ENCODE data around the gene OSBPL2. TPM values are rescaled to one million over a fixed set of nuclear protein-coding genes. Genes with fewer than 3 reads are reported as not detected.

Gene OSBPL2
- total RNA-seq, 1 donor from 2014 or later = 28.4 TPM

- no peak for DNase-seq (ENCODE audit: low spot score)
- no peak overlapping the region for H3K27ac ChIP-seq
- no peaks in the 10 kb centered on the region for H3F3A ChIP-seq (ENCODE audit: low read depth)
- Mint-ChIP-seq H3K9me3 (peaks cover 5% of the 10 kb centered on the region), H3K27ac (no peak overlapping the region), H3K4me1 (peaks cover 5% of the 10 kb centered on the region), H3K36me3 (peaks cover 38% of the 10 kb centered on the region), H3K4me3 (no peak overlapping the region), H3K27me3 (ENCODE audit: insufficient read depth, low read depth) (no peaks in the 10 kb centered on the region)
- no peaks in the 10 kb centered on the region for H3K4me1 ChIP-seq
- no peaks in the 10 kb centered on the region for H3K79me2 ChIP-seq (ENCODE audit: low read depth)
- peaks cover 20% of the 10 kb centered on the region for H4K20me1 ChIP-seq (ENCODE audit: low read depth)
- no peak overlapping the region for H2AFZ ChIP-seq (replicated peaks)
- H3K9ac ChIP-seq = no peak overlapping the region
- TF ChIP-seq CTCF (IDR thresholded peaks at IDR 0.05) (no peak), EZH2phosphoT487 (IDR thresholded peaks at IDR 0.05) (no peak), EZH2 (IDR thresholded peaks at IDR 0.05) (no peak)
- H3K4me3 ChIP-seq = no peak overlapping the region
- peaks cover 6% of the 10 kb centered on the region for H3K36me3 ChIP-seq
- H3K4me2 ChIP-seq = no peak overlapping the region
- H3K9me3 ChIP-seq (ENCODE audit: low read depth) = no peaks in the 10 kb centered on the region
- no peaks in the 10 kb centered on the region for H3K27me3 ChIP-seq
These were observed 25.1 kb downstream of the OSBPL2 start for GRCh38 chr20:62263396-62263795.

GRCh38 chr20:62265365-62265764, 27.0 kb downstream of the OSBPL2 start:
- H3K4me3 ChIP-seq = no peak overlapping the region
- Mint-ChIP-seq H3K9me3 (peaks cover 5% of the 10 kb centered on the region), H3K27ac (no peak overlapping the region), H3K4me1 (no peaks in the 10 kb centered on the region), H3K4me3 (no peak overlapping the region), H3K27me3 (ENCODE audit: insufficient read depth, low read depth) (no peaks in the 10 kb centered on the region), H3K36me3 (peaks cover 33% of the 10 kb centered on the region)
- H2AFZ ChIP-seq (replicated peaks) = no peak overlapping the region
- no peaks in the 10 kb centered on the region for H3K9me3 ChIP-seq (ENCODE audit: low read depth)
- H3K79me2 ChIP-seq (ENCODE audit: low read depth) = no peaks in the 10 kb centered on the region
- H3K4me2 ChIP-seq = no peak overlapping the region
- H3K36me3 ChIP-seq = peaks cover 6% of the 10 kb centered on the region
- no peaks in the 10 kb centered on the region for H3F3A ChIP-seq (ENCODE audit: low read depth)
- no peak overlapping the region for H3K9ac ChIP-seq
- no peak overlapping the region for H3K27ac ChIP-seq
- TF ChIP-seq CTCF (IDR thresholded peaks at IDR 0.05) = no peak
- no peak for TF ChIP-seq EZH2phosphoT487 (IDR thresholded peaks at IDR 0.05)
- no peak for TF ChIP-seq EZH2 (IDR thresholded peaks at IDR 0.05)
- no peaks in the 10 kb centered on the region for H3K4me1 ChIP-seq
- no peak for DNase-seq (ENCODE audit: low spot score)
- no peaks in the 10 kb centered on the region for H3K27me3 ChIP-seq
- peaks cover 8% of the 10 kb centered on the region for H4K20me1 ChIP-seq (ENCODE audit: low read depth)

- H3K4me1 ChIP-seq = no peaks in the 10 kb centered on the region
- H3K27ac ChIP-seq = no peak overlapping the region
- no peak overlapping the region for H3K9ac ChIP-seq
- peaks cover 5% of the 10 kb centered on the region for H3K9me3 Mint-ChIP-seq
- no peak overlapping the region for H3K4me2 ChIP-seq
- H3K4me1 Mint-ChIP-seq = no peaks in the 10 kb centered on the region
- H3K27me3 Mint-ChIP-seq (ENCODE audit: insufficient read depth, low read depth) = no peaks in the 10 kb centered on the region
- TF ChIP-seq EZH2phosphoT487 (IDR thresholded peaks at IDR 0.05) = no peak
- TF ChIP-seq EZH2 (IDR thresholded peaks at IDR 0.05) = no peak
- TF ChIP-seq CTCF (IDR thresholded peaks at IDR 0.05) = no peak
- H3F3A ChIP-seq (ENCODE audit: low read depth) = no peaks in the 10 kb centered on the region
- H3K9me3 ChIP-seq (ENCODE audit: low read depth) = no peaks in the 10 kb centered on the region
- H3K79me2 ChIP-seq (ENCODE audit: low read depth) = no peaks in the 10 kb centered on the region
- H3K36me3 Mint-ChIP-seq = peaks cover 32% of the 10 kb centered on the region
- H3K4me3 ChIP-seq = no peak overlapping the region
- H4K20me1 ChIP-seq (ENCODE audit: low read depth) = peaks cover 5% of the 10 kb centered on the region
- no peak overlapping the region for H3K27ac Mint-ChIP-seq
- H2AFZ ChIP-seq (replicated peaks) = no peak overlapping the region
- no peaks in the 10 kb centered on the region for H3K27me3 ChIP-seq
- H3K4me3 Mint-ChIP-seq = no peak overlapping the region
- H3K36me3 ChIP-seq = peaks cover 6% of the 10 kb centered on the region
- DNase-seq (ENCODE audit: low spot score) = no peak
These were observed 28.0 kb downstream of the OSBPL2 start for GRCh38 chr20:62266340-62266739.

Measured in neural progenitor cell (in vitro differentiated cells).